ENCODE data around the gene KLHL28. TPM values are rescaled to one million over a fixed set of nuclear protein-coding genes. Genes with fewer than 3 reads are reported as not detected.

Gene KLHL28
- total and polyA plus RNA-seq, 10 of the 15 experiments (the other 5 are each of a cell fraction or from before 2014, with no cell fraction given) = 2.7 to 9.8 (median 6.2) TPM

GRCh38 chr14:44961554-44962333, at the start of gene KLHL28, which contains the start of gene TOGARAM1 (continued):
- TF ChIP-seq BCL3 (IDR thresholded peaks at IDR 0.05; ENCODE audit: borderline replicate concordance, insufficient read depth, low read depth, low read length, poor library complexity, severe bottlenecking) (no peak), MEF2B (IDR thresholded peaks at IDR 0.05; ENCODE audit: partially characterized antibody, poor library complexity, severe bottlenecking) (peak; percentile 53), LARP7 (IDR thresholded peaks at IDR 0.05) (peak; percentile 63; the same call in 1 of the 2 replicates), USF1 (IDR thresholded peaks at IDR 0.05; ENCODE audit: borderline replicate concordance, extremely low read length, insufficient read depth, low read depth, low read length) (peak; percentile 97), PAX8 (IDR thresholded peaks at IDR 0.05) (no peak), TBL1XR1 (IDR thresholded peaks at IDR 0.05; ENCODE audit: low read depth, low read length) (peak; percentile 93), SKIL (IDR thresholded peaks at IDR 0.05; ENCODE audit: low read depth, poor library complexity, severe bottlenecking) (peak; percentile 8), NRF1 (conservative IDR thresholded peaks at IDR 0.05; ENCODE audit: low read depth, low read length) (no peak), KLF5 (IDR thresholded peaks at IDR 0.05; ENCODE audit: partially characterized antibody) (peak; percentile 73), EZH2 (IDR thresholded peaks at IDR 0.05; ENCODE audit: borderline replicate concordance, control insufficient read depth, low read depth, low read length) (no peak), POU2F2 (IDR thresholded peaks at IDR 0.05; ENCODE audit: borderline replicate concordance, low read depth, low read length) (peak; percentile 50; the same call in 1 of the 3 replicates), TCF7 (IDR thresholded peaks at IDR 0.05; ENCODE audit: borderline replicate concordance) (no peak), EP300 (IDR thresholded peaks at IDR 0.05; ENCODE audit: borderline replicate concordance in 1 of 2, control insufficient read depth in 1 of 2, low read depth in 2 of 2, low read length in 2 of 2) (peak in 1 of 2 experiments; percentile 63; a peak in 1 of 4 replicates), SMC3 (IDR thresholded peaks at IDR 0.05; ENCODE audit: borderline replicate concordance, low read length) (no peak), KAT2A (conservative IDR thresholded peaks at IDR 0.05; ENCODE audit: control insufficient read depth, low read depth, low read length) (no peak), PAX5 (IDR thresholded peaks at IDR 0.05; ENCODE audit: borderline replicate concordance, low read depth, low read length) (no peak; the same call in 1 of the 2 replicates), ETV6 (conservative IDR thresholded peaks at IDR 0.05 in 1 of 2, IDR thresholded peaks at IDR 0.05 in 1 of 2; ENCODE audit: borderline replicate concordance in 1 of 2, low read depth in 1 of 2) (0 out of 4 replicates have a peak, but pooled peaks of 1 of the 2 experiments have one; percentile 12), NBN (IDR thresholded peaks at IDR 0.05) (peak; percentile 80; the same call in 1 of the 2 replicates), BRCA1 (IDR thresholded peaks at IDR 0.05; ENCODE audit: low read depth, low read length) (no peak), ZBTB33 (IDR thresholded peaks at IDR 0.05) (no peak), NR2C2 (IDR thresholded peaks at IDR 0.05; ENCODE audit: borderline replicate concordance, control insufficient read depth, insufficient read length, low read depth) (peak; percentile 83), NR2F1 (conservative IDR thresholded peaks at IDR 0.05) (peak; percentile 97), HDAC6 (IDR thresholded peaks at IDR 0.05; ENCODE audit: unreplicated experiment) (no peak)

Data from GM12878 (cell line).